ENCODE measurements around the gene C16orf78.
A peak's percentile ranks its signal among the peaks of the same experiment; 100 is the strongest.

The C16orf78 gene

GRCh38 chr16:49437344-49437743 is 63.7 kb downstream of the C16orf78 start:
- DNase-seq = no peak

GRCh38 chr16:49439050-49439449 is 65.4 kb downstream of the C16orf78 start:
- no peak for DNase-seq

- no peak for DNase-seq
Measured at GRCh38 chr16:49439676-49440075, 66.1 kb downstream of the C16orf78 start.

GRCh38 chr16:49440156-49441065 is 66.8 kb downstream of the C16orf78 start:
- no peak for DNase-seq

GRCh38 chr16:49441366-49441780 is 67.8 kb downstream of the C16orf78 start:
- DNase-seq = peak; percentile 77

- DNase-seq = no peak
Measured at GRCh38 chr16:49442805-49443204, 69.2 kb downstream of the C16orf78 start.

GRCh38 chr16:49443576-49443975 is 70.0 kb downstream of the C16orf78 start:
- no peak for DNase-seq

- no peak for DNase-seq
Measured at GRCh38 chr16:49446805-49447204, 73.2 kb downstream of the C16orf78 start.

Measured in CD4-positive, alpha-beta T cell treated with Interferon gamma for 1 hour (primary cell).